B cell (primary cell): ENCODE results near the gene AFDN. TPM values are rescaled to one million over a fixed set of nuclear protein-coding genes. Genes with fewer than 3 reads are reported as not detected.

ENCODE experiments used
- ATAC-seq: fragments of 200-7000 bp; cut with Tn5 transposase; one replicate; pipeline ENCODE4 v1.10.0; 2021; ENCODE audit warnings: low read depth, mild to moderate bottlenecking, moderate number of reproducible peaks, moderate library complexity
- CTCF ChIA-PET: fragments of 350-600 bp; sonication (Branson Sonifier 250); formaldehyde crosslinking; loops from one replicate; lab custom pipeline; 2021; ENCODE audit warnings: antibody characterized with exemption, inconsistent platforms; lab: Charles Lee
- POLR2A ChIA-PET: fragments of 350-600 bp; sonication (Branson Sonifier 250); formaldehyde crosslinking; loops from one replicate; lab custom pipeline; 2021; ENCODE audit warnings: antibody characterized with exemption; lab: Charles Lee
- DNase-seq: peaks from one replicate; pipeline ENCODE4 v3.0.0; 2013
- H2AFZ ChIP-seq: 2 replicates; pipeline ENCODE4 v1.6.1; 2012; ENCODE audit warnings: mild to moderate bottlenecking, low read depth, low read length; ENCODE audit not compliant: insufficient read depth, poor library complexity, severe bottlenecking
- H3K27ac ChIP-seq, 2 donors: 1 replicate in 1 of 2; 2 replicates in 1 of 2; pipeline ENCODE4 v1.5.1; 2012 to 2013; ENCODE audit warnings: low read length in 2 of 2, mild to moderate bottlenecking in 2 of 2, moderate library complexity in 1 of 2
- H3K27me3 ChIP-seq, 4 experiments: fragments of 200-600 bp in 1 of 4; sonication (generic) in 1 of 4; replicated peaks in 1 of 4; 1 replicate in 2 of 4; 2 replicates in 2 of 4; pipeline versions ENCODE4 v1.6.1 to v1.7.0; 2013 to 2016; ENCODE audit warnings: low read length in 3 of 4, mild to moderate bottlenecking in 2 of 4, mixed read lengths in 1 of 4, moderate library complexity in 1 of 4; ENCODE audit not compliant: insufficient read depth in 4 of 4, control insufficient read depth in 3 of 4; ENCODE audit errors: control extremely low read depth in 1 of 4
- H3K36me3 ChIP-seq, 2 experiments: replicated peaks in 1 of 2; 1 replicate in 1 of 2; 2 replicates in 1 of 2; pipeline versions ENCODE4 v1.6.1 to v1.7.1; 2013; ENCODE audit warnings: low read length in 1 of 2; ENCODE audit not compliant: insufficient read depth in 2 of 2, control insufficient read depth in 1 of 2; ENCODE audit errors: control extremely low read depth in 1 of 2, extremely low read depth in 1 of 2
- H3K4me1 ChIP-seq, 2 donors: fragments of 200-600 bp in 1 of 2; sonication (generic) in 1 of 2; 1 replicate in 1 of 2; 2 replicates in 1 of 2; pipeline versions ENCODE4 v1.5.1 to v1.6.1; 2013 to 2017; ENCODE audit warnings: low read length in 2 of 2; ENCODE audit not compliant: control insufficient read depth in 2 of 2, insufficient read depth in 2 of 2
- H3K4me2 ChIP-seq: replicated peaks from 2 replicates; pipeline ENCODE3; 2012; ENCODE audit warnings: mild to moderate bottlenecking, low read depth, low read length; ENCODE audit not compliant: poor library complexity, severe bottlenecking
- H3K4me3 ChIP-seq, 5 experiments: fragments of 200-600 bp in 1 of 5; sonication (generic) in 1 of 5; 1 replicate in 3 of 5; 2 replicates in 2 of 5; pipeline versions ENCODE4 v1.5.1 to v1.7.0; 2011 to 2016; ENCODE audit warnings: low read length in 4 of 5, mild to moderate bottlenecking in 4 of 5, low read depth in 2 of 5, control low read depth in 1 of 5, moderate library complexity in 1 of 5; ENCODE audit not compliant: insufficient read depth in 1 of 5; ENCODE audit errors: control extremely low read depth in 1 of 5, extremely low read depth in 1 of 5
- H3K79me2 ChIP-seq: fragments of 200-600 bp; sonication (generic); one replicate; pipeline ENCODE4 v1.6.0; 2016; ENCODE audit warnings: low read length; ENCODE audit not compliant: control insufficient read depth, insufficient read depth
- H3K9ac ChIP-seq: fragments of 200-600 bp; sonication (generic); 2 replicates; pipeline ENCODE4 v1.6.1; 2017; ENCODE audit warnings: mild to moderate bottlenecking, low read length, moderate library complexity
- H3K9me3 ChIP-seq, 3 donors: one replicate each; pipeline versions ENCODE4 v1.6.1 to v1.7.1; 2013; ENCODE audit warnings: low read length in 2 of 3; ENCODE audit not compliant: control insufficient read depth in 2 of 3, insufficient read depth in 1 of 3; ENCODE audit errors: control extremely low read depth in 1 of 3
- H4K20me1 ChIP-seq: 2 replicates; pipeline ENCODE4 v1.6.0; 2012; ENCODE audit warnings: mild to moderate bottlenecking, low read length; ENCODE audit not compliant: insufficient read depth, control insufficient read depth, poor library complexity, severe bottlenecking
- H3K27ac Mint-ChIP-seq: one replicate; pipeline ENCODE4 v1.8.0; 2021; ENCODE audit warnings: mixed read lengths
- H3K27me3 Mint-ChIP-seq: one replicate; pipeline ENCODE4 v1.8.0; 2021; ENCODE audit warnings: mixed read lengths
- H3K4me1 Mint-ChIP-seq: one replicate; pipeline ENCODE4 v1.8.0; 2021; ENCODE audit warnings: mixed read lengths
- H3K4me3 Mint-ChIP-seq: one replicate; pipeline ENCODE4 v1.8.0; 2021; ENCODE audit warnings: mixed read lengths
- H3K9me3 Mint-ChIP-seq: one replicate; pipeline ENCODE4 v1.8.0; 2022; ENCODE audit warnings: mixed read lengths; ENCODE audit not compliant: insufficient read depth
- EZH2 ChIP-seq: IDR thresholded peaks from 2 replicates; pipeline ENCODE4 v1.6.1; 2012; ENCODE audit warnings: borderline replicate concordance, low read depth, mild to moderate bottlenecking, moderate library complexity, low read length; ENCODE audit not compliant: insufficient read depth, poor library complexity, severe bottlenecking
- WGBS: methylation state at CpG from one replicate; pipeline ENCODE4 v1.1.5; 2013; ENCODE audit warnings: missing lambda C conversion rate; ENCODE audit not compliant: insufficient coverage; 5-methylcytosine and 5-hydroxymethylcytosine counted together
- intact Hi-C: fragments of 100-400 bp; cut with micrococcal nuclease; formaldehyde crosslinking; loops from one replicate; pipeline ENCODE4 v1.10.0; 2022
- polyA plus RNA-seq: library from polyadenylated mRNA; depleted of rRNA; stranded (reverse); fragments of >200 nt; gene quantifications from 2 replicates; pipeline ENCODE4 v1.2.3, GENCODE V29; 2012
- total RNA-seq, 2 donors: library from RNA; stranded (reverse); fragments of 120-200 nt in 1 of 2; gene quantifications; 1 replicate in 1 of 2; 2 replicates in 1 of 2; pipeline versions ENCODE4 v1.2.3 to v1.2.4, GENCODE V29; 2013 to 2022
- TF ChIP-seq, protein P1 (sequence below): fragments of 200-600 bp; IDR thresholded peaks from one replicate; pipeline ENCODE4 v1.8.0; 2022; ENCODE audit warnings: antibody characterized with exemption, mild to moderate bottlenecking

The AFDN gene
- total and polyA plus RNA-seq, 2 donors (not counting 1 experiment from before 2014, with no cell fraction given) = 15.4 to 70.5 TPM

DNA sequence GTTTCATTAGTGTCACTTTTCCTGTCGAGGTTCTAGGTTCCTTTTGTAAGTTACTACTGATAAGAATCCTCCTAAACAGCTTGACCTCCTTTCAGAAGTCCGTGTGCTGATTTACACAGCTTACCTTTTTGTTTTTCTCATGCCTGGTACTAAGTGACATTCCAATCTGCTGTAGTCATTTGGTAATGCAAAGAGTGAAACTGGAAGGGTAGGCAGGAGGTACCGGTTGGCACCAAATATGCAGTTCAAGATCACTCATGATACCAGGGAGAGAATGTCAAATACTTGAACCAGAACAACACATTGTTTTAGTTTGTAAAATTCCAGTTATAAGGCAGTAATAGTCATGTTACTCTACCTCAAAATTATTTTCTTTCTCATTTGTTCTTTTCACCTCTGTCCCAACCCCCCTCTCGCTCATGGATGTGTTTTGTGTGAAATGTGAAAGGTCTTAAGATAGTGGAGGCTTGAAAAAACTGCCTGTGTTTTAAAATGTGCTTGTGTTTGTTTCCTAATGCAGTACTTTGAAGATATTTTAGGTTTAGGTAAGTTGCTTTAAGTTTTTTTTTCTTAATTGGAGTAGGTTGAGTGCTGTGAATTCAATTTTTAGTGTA lies 23.2 kb downstream of the AFDN start:
- Histone ChIP-seq H2AFZ (no peak overlapping the region), H3K4me3 (no peak overlapping the region), H3K9me3 (no peaks in the 10 kb centered on the region), H4K20me1 (no peaks in the 10 kb centered on the region), H3K27me3 (peaks cover 0 to 3% (median 0%) of the 10 kb centered on the region in 4 experiments), H3K4me1 (no peaks in the 10 kb centered on the region), H3K36me3 (no peaks in the 10 kb centered on the region), H3K9ac (no peak overlapping the region), H3K79me2 (no peaks in the 10 kb centered on the region), H3K4me2 (no peak overlapping the region), H3K27ac (no peak overlapping the region)
- ATAC-seq (no peak), DNase-seq (no peak)
- CTCF ChIA-PET = no interaction called here
- TF ChIP-seq, protein P1, sequence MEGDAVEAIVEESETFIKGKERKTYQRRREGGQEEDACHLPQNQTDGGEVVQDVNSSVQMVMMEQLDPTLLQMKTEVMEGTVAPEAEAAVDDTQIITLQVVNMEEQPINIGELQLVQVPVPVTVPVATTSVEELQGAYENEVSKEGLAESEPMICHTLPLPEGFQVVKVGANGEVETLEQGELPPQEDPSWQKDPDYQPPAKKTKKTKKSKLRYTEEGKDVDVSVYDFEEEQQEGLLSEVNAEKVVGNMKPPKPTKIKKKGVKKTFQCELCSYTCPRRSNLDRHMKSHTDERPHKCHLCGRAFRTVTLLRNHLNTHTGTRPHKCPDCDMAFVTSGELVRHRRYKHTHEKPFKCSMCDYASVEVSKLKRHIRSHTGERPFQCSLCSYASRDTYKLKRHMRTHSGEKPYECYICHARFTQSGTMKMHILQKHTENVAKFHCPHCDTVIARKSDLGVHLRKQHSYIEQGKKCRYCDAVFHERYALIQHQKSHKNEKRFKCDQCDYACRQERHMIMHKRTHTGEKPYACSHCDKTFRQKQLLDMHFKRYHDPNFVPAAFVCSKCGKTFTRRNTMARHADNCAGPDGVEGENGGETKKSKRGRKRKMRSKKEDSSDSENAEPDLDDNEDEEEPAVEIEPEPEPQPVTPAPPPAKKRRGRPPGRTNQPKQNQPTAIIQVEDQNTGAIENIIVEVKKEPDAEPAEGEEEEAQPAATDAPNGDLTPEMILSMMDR = no peak
- no peak for TF ChIP-seq EZH2
- POLR2A ChIA-PET = no interaction called here
- Mint-ChIP-seq H3K4me1 (peaks cover 5% of the 10 kb centered on the region), H3K9me3 (no peaks in the 10 kb centered on the region), H3K4me3 (no peak overlapping the region), H3K27ac (no peak overlapping the region), H3K27me3 (peaks cover 3% of the 10 kb centered on the region)
- intact Hi-C loops = no loop called here
- WGBS = 100% methylated on average over 1 of the region's 4 CpGs

DNA sequence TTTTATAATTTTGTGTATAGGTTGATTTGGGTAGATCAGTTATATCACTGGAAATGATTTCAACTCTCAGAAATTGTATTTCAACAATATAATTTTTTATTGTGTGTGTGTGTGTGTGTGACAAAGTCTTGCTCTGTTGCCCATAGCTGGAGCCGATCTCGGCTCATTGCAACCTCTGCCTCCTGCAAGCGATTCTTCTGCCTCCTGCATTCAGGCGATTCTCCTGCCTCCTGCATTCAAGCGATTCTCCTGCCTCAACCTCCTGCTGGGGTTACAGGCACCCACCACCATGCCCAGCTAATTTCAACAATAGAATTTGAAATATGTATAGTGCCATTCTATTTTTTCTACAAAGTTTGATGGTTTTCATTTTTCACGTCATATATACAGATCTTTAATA lies 24.1 kb downstream of the AFDN start:
- Histone ChIP-seq H2AFZ (no peak overlapping the region), H3K4me3 (no peak overlapping the region), H3K36me3 (no peaks in the 10 kb centered on the region), H3K9ac (no peak overlapping the region), H3K9me3 (no peaks in the 10 kb centered on the region), H3K27ac (no peak overlapping the region), H3K27me3 (peaks cover 0 to 3% (median 0%) of the 10 kb centered on the region in 4 experiments), H4K20me1 (no peaks in the 10 kb centered on the region), H3K4me1 (no peaks in the 10 kb centered on the region), H3K79me2 (no peaks in the 10 kb centered on the region), H3K4me2 (no peak overlapping the region)
- TF ChIP-seq EZH2 = no peak
- TF ChIP-seq, protein P1 = no peak
- H3K27me3 Mint-ChIP-seq = peaks cover 3% of the 10 kb centered on the region
- ChIA-PET POLR2A (no interaction called here), CTCF (no interaction called here)
- H3K9me3 Mint-ChIP-seq = no peaks in the 10 kb centered on the region
- H3K4me3 Mint-ChIP-seq = no peak overlapping the region
- DNase-seq (no peak), ATAC-seq (no peak)
- WGBS = no CpG with 5 or more reads among the region's 6 CpGs
- H3K4me1 Mint-ChIP-seq = peaks cover 5% of the 10 kb centered on the region
- intact Hi-C loops = no loop called here
- no peak overlapping the region for H3K27ac Mint-ChIP-seq
